Activated T-helper 17 cell treated with anti-CD3 and anti-CD28 coated beads, Interleukin-2, amount 50 U/mL, for 72 hours (primary cell): ENCODE results near the gene DEGS2. TPM values are rescaled to one million over a fixed set of nuclear protein-coding genes. Genes with fewer than 3 reads are reported as not detected.
A peak's percentile ranks its signal among the peaks of the same experiment; 100 is the strongest.

Experiments used
- ATAC-seq: fragments of 150-1000 bp; cut with Tn5 transposase; replicated peaks from 2 replicates; pipeline ENCODE4 v1.10.0; 2021; ENCODE audit warnings: mild to moderate bottlenecking, moderate library complexity
- H3K27ac Mint-ChIP-seq: one replicate; pipeline ENCODE4 v1.8.0; 2022; ENCODE audit warnings: mixed read lengths
- H3K27me3 Mint-ChIP-seq: one replicate; pipeline ENCODE4 v1.8.0; 2022; ENCODE audit warnings: mixed read lengths
- H3K36me3 Mint-ChIP-seq: one replicate; pipeline ENCODE4 v1.8.0; 2022; ENCODE audit warnings: low read depth, mild to moderate bottlenecking, mixed read lengths
- H3K4me1 Mint-ChIP-seq: one replicate; pipeline ENCODE4 v1.8.0; 2022; ENCODE audit warnings: mixed read lengths
- H3K4me3 Mint-ChIP-seq: one replicate; pipeline ENCODE4 v1.8.0; 2022; ENCODE audit warnings: mild to moderate bottlenecking, mixed read lengths
- H3K9me3 Mint-ChIP-seq: one replicate; pipeline ENCODE4 v1.8.0; 2022; ENCODE audit warnings: mixed read lengths
- total RNA-seq, 2 donors: library from RNA; stranded (reverse); gene quantifications; one replicate each; pipeline ENCODE4 v1.2.3, GENCODE V29; 2022

DEGS2 gene
- total RNA-seq, 2 donors from 2014 or later, result 0.30 to 8.3 TPM

DNA sequence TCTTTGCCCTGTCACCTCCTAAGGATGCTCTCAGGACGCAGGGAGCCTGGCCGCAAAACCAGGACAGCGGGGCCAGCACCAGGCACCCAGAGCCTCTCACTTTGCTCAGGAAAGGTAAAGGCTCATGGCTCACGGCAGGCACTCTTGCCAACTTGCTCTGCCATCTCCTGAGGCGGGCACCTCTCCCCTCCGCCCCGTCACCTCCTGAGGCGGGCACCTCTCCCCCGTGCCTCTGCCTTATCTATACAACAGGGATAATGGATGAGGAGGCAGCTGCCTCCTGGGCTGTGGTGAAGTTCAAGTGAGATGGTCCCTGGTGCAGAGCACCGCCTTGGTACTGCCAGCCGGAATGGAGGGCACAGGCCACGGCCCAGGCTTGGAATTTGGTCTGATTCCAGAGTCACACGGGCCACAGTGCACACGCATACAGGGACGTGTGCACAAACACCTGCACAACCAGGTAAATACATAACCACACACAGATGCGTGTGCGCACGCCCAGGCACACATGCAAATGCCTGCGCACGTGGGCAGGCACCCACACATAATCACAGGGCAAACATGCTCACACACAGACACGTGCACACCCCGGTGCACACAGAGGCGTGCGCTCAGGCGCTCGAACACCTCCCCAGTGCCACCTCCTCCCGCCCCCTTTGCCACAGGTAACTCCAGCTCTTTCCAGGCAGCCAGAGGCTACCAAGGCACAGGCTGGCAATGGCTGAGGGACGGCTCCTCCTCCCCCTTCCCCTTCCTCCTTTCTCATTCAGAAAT is 11.6 kb downstream of the DEGS2 start:
- Mint-ChIP-seq H3K4me1 (no peaks in the 10 kb centered on the region), H3K4me3 (peak overlapping the region; percentile 37), H3K36me3 (peaks cover 12% of the 10 kb centered on the region), H3K9me3 (no peaks in the 10 kb centered on the region), H3K27ac (peak overlapping the region; percentile 70), H3K27me3 (no peaks in the 10 kb centered on the region)
- no peak for ATAC-seq

DNA sequence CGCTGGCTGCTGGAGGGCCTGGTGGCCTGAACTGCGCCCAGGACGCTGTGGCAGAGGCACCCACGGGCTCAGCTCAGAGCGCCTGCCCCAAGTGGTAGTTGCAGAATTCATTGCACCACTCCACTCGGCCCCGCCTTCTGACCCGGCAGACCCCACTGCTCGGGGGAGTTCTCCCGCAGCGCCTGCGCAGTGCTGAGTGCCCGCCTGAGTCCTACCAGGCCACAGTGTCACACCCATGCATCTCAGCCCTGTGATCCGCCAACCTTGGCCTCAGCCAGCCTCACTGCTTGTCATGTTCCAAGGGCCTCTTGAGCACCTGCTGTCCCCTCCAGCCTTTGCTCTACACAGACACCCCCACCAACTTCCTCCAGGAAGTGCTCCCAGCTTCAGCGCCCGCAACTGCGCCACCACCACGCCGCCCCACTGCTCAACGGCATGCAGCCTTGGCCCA is 12.2 kb downstream of the DEGS2 start:
- Mint-ChIP-seq H3K27ac (no peak overlapping the region), H3K36me3 (peaks cover 19% of the 10 kb centered on the region), H3K4me3 (peak overlapping the region; percentile 37), H3K27me3 (no peaks in the 10 kb centered on the region), H3K9me3 (no peaks in the 10 kb centered on the region), H3K4me1 (no peaks in the 10 kb centered on the region)
- ATAC-seq, result peak; percentile 33

DNA sequence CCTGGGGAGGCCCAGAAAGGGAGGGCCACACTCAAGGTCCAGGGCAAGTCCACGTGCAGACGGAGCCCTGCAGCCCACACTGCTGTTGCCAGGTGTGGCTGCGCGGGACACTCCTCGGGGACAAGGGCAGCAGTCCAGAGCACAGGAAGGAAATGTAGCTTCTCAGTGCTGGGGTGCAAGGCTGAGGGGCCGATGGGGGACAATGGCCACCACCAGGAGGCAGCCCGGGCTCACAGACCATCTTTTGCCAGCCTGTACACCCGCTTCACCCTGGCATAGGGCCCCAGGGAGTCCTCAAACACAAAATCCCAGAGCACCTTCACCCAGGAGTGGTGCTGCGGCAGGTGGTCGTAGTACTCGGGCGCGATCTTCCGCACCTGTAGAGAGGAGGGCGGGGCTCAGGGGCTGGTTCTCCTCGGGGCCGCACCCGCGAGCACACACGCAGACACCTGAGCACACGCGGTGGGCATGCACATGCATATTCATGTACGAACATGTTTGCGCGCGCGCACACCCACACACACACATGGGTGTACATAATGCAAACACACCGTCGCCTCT is 12.8 kb downstream of the DEGS2 start:
- H3K4me1 Mint-ChIP-seq, result no peaks in the 10 kb centered on the region
- peak overlapping the region; percentile 43 for H3K27ac Mint-ChIP-seq
- ATAC-seq, result peak; percentile 15
- peak overlapping the region; percentile 37 for H3K4me3 Mint-ChIP-seq
- H3K27me3 Mint-ChIP-seq, result no peaks in the 10 kb centered on the region
- no peaks in the 10 kb centered on the region for H3K9me3 Mint-ChIP-seq
- peaks cover 24% of the 10 kb centered on the region for H3K36me3 Mint-ChIP-seq

DNA sequence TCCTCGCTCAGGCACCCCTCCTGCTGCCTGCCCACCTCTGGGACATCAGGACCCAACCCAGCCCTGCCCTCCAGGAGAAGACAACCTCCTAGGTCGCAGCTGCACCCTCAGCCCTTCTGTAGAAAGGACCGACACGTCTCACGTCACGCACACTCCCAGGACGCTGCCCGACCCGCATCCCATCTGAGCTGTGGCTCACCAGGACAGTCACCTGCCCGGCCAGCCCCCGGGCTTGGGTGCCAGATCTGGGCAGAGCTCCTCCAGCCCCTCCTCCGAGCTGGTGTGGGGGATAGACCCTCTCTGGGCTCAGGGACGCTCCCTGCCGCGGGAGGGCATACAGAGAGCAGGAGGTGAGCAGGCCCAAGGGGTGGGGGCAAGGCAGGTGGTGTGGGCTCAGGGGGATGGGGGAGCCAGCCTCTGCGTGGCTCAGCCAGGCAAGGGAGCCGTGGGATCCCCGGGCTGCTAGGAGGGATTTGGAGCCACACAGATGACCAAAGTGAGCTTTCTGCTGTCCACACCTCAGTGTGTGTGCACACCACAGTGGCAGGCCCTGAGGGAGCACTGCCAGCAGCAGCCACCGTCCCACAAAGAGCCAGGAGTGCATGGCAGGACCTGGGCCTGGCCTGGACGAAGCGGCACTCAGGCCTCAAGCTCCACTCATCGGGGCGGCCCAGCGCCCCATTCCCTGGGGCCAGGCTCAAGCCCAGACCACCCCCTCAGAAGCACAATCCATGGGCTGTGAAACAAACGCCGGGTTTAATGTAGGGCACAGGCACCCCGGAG is 13.6 kb downstream of the DEGS2 start:
- Mint-ChIP-seq H3K9me3 (no peaks in the 10 kb centered on the region), H3K36me3 (peaks cover 32% of the 10 kb centered on the region), H3K4me3 (peak overlapping the region; percentile 37), H3K27ac (peak overlapping the region; percentile 43), H3K27me3 (no peaks in the 10 kb centered on the region), H3K4me1 (no peaks in the 10 kb centered on the region)
- peak; percentile 4 for ATAC-seq

DNA sequence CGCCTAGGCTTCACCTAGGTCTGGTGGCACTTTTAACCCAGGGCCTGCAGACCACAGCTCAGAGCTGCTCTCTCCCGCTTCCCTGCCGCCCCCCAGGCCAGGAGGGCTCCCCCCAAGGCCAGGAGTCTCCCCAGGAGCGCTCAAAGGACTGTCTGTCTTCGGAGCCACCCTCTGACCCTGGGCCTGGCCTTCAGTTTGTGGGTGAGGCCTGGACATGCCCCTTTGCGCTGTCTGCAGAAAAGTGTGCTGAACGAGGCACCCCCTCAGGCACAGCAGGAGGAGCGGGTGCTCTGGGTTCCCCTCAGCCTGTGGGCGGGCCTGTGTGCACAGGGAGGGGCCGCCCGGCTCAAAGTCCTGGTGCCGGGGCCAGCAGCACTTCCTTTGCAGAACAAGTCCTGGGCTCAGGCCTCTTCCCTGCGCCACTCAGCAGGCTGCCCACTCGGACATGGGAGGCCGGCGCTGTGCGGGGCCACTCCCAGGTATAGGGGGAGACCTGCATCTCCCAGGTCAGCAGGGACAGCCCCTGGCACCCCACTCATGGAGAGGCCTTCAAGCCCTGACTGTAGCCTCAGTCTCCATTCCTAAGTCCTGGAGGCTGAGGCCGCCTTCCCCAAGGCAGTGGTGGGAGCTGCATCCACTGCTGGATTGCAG is 14.3 kb downstream of the DEGS2 start:
- Mint-ChIP-seq H3K27me3 (no peaks in the 10 kb centered on the region), H3K9me3 (no peaks in the 10 kb centered on the region), H3K36me3 (peaks cover 39% of the 10 kb centered on the region), H3K4me3 (no peak overlapping the region), H3K4me1 (no peaks in the 10 kb centered on the region), H3K27ac (no peak overlapping the region)
- no peak for ATAC-seq

DNA sequence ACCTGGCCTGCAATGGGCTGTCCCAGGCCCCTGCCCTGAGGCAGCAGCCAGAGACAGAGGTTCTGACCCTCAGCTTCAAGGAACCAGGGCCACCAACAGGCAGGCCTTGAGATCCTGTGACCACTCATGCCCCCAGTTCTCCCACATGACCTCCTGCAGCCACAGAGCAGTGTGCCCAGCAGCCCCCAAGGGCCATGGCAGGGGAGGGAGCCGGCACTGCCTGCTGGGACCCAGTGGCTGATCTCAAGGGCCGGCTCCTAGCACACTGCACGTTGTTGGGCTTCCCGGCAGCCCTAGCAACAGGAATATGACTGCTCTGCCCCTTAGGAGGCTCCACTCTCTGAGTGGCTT is 14.8 kb downstream of the DEGS2 start:
- Mint-ChIP-seq H3K4me1 (no peaks in the 10 kb centered on the region), H3K27me3 (no peaks in the 10 kb centered on the region), H3K36me3 (peaks cover 44% of the 10 kb centered on the region), H3K27ac (no peak overlapping the region), H3K9me3 (no peaks in the 10 kb centered on the region), H3K4me3 (no peak overlapping the region)
- no peak for ATAC-seq

DNA sequence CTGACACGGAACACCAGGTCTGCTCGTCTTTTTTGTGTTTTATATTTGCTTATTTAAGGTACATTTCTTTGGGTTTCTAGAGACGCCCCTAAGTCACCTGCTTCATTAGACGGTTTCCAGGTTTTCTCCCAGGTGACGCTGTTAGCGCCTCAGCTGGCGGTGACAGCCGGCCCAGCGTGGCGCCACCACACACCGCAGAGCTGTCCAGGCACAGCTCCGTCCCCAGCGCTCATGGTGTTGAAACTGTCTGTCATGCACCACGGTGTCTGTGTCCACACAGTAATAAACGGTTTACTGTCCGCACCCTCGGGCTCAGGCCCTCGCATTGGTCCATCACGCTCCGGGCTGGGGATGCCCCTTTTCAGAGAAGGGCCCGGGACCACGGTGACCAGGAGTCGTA is 15.5 kb downstream of the DEGS2 start:
- H3K9me3 Mint-ChIP-seq, result no peaks in the 10 kb centered on the region
- no peak for ATAC-seq
- H3K36me3 Mint-ChIP-seq, result peaks cover 51% of the 10 kb centered on the region
- no peak overlapping the region for H3K4me3 Mint-ChIP-seq
- no peaks in the 10 kb centered on the region for H3K27me3 Mint-ChIP-seq
- H3K4me1 Mint-ChIP-seq, result no peaks in the 10 kb centered on the region
- H3K27ac Mint-ChIP-seq, result no peak overlapping the region

DNA sequence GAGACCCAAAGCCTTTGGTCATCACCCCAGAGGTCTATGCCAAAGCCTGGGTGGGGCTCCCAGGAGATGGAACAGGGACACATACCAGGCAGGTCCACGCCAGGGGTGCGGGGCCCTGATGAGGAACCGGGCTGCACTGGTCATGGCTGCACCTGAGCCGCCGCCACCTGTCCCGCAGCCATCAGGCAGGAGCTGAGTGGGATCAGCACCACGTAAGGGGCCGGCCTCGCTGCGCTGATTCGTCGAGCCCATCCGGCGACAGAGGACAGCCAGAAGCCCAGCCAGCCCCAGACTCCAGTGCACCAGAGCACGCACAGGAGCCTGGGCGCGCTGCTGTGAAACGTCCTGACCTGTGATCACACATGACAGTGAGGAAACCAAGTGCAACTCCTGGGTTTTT is 15.9 kb downstream of the DEGS2 start:
- H3K4me3 Mint-ChIP-seq, result no peak overlapping the region
- no peaks in the 10 kb centered on the region for H3K27me3 Mint-ChIP-seq
- no peaks in the 10 kb centered on the region for H3K4me1 Mint-ChIP-seq
- no peaks in the 10 kb centered on the region for H3K9me3 Mint-ChIP-seq
- peak overlapping the region; percentile 48 for H3K27ac Mint-ChIP-seq
- H3K36me3 Mint-ChIP-seq, result peaks cover 55% of the 10 kb centered on the region
- ATAC-seq, result no peak

DNA sequence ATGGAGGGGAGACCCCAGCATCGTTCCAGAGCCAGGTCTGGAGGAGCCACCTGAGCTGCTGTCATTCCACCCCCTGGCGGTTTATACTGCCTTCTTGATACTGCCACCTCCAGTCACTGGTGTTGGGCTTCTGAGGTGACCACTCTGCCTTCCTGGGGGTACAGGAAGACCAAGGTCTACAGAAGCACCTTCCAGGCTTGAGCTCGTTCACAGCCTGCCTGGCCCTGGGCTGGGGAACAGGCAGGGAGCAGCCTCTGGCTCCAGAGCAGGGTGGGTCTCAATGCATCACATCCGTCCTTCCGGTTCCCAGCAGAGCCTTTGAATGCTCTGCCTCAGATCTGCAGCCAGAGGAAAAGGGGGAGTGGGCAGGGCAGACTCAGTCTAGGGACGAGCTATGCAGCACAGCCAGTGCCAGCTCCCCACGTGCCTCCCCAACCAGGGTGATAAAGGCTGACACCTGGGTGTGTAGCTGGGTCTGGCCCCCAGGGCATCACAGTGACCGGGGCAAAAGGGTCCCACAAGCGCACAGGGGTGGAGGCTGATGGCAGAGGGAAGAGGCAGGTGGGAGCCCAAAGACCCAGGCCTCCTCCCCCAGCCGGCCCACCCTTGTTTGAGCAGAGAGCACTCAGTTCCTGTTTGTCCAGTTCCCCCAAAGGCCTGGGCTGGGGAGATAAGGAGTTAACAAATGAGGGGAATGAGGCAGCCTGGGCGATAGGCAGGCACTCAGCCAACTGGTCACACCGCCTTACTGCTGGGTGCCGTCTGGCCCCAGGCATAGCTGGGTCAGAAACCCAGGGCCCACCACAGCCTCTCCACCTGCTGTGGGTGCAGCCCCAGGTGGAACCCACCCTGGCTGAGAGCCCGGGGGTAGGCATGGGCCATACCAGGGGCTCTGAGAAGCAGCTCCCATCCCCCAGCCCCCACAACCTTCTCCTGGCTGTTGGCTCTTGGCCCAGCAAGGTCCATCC is 17.1 kb downstream of the DEGS2 start:
- ATAC-seq, result no peak
- Mint-ChIP-seq H3K4me3 (no peak overlapping the region), H3K36me3 (peaks cover 67% of the 10 kb centered on the region), H3K9me3 (no peaks in the 10 kb centered on the region), H3K27ac (peak overlapping the region; percentile 48), H3K27me3 (no peaks in the 10 kb centered on the region), H3K4me1 (no peaks in the 10 kb centered on the region)

DNA sequence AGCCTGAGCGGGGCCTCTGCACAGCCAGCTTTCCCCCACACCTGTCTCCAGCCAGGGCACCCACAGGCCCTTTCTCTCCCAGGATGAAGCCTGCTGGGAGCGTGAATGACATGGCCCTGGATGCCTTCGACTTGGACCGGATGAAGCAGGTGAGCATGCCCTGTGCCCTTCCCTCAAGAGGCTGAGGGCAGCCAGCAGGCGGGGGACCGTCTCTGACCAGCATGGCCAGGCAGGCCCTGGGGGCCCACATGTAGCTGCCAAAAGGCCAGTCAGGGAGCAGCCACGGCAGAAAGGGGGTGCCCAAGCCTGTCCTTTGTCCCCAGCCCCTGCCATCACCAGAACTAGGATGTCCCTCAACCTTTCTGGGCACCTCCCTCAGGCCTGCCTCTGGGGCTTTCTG is 18.3 kb downstream of the DEGS2 start:
- peak overlapping the region; percentile 25 for H3K27ac Mint-ChIP-seq
- H3K27me3 Mint-ChIP-seq, result no peaks in the 10 kb centered on the region
- no peaks in the 10 kb centered on the region for H3K4me1 Mint-ChIP-seq
- no peak overlapping the region for H3K4me3 Mint-ChIP-seq
- no peaks in the 10 kb centered on the region for H3K9me3 Mint-ChIP-seq
- ATAC-seq, result no peak
- H3K36me3 Mint-ChIP-seq, result peaks cover 80% of the 10 kb centered on the region

DNA sequence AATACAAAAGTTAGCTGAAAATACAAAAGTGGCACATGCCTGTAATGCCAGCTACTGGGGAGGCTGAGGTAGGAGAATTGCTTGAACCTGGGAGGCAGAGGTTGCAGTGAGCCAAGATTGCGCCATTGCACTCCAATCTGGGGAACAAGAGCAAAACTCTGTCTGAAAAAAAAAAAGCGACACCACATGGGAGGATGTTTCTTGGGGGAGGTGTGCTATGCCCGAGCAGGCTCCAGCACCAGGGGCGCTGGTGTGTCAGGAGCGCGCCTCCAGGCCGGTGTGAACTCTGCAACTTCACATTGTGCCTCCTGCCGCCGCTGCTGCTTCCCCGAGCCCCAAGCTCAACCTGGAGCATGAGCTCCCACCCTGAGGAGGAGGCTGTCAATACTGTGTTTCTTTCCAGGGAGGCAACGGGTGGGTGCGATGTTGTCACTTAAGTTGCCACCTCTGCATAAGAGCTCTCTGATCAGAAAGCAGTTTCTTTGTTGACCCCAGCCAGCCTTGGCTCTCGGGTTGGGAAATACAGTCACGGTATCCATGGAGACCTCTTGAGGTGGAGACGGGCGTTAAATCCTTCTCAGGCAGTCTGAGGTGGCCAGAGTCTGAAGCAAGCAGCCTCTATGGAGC is 18.9 kb downstream of the DEGS2 start:
- H3K9me3 Mint-ChIP-seq, result no peaks in the 10 kb centered on the region
- peak overlapping the region; percentile 25 for H3K27ac Mint-ChIP-seq
- no peaks in the 10 kb centered on the region for H3K4me1 Mint-ChIP-seq
- ATAC-seq, result no peak
- H3K4me3 Mint-ChIP-seq, result no peak overlapping the region
- H3K36me3 Mint-ChIP-seq, result peaks cover 85% of the 10 kb centered on the region
- H3K27me3 Mint-ChIP-seq, result no peaks in the 10 kb centered on the region

DNA sequence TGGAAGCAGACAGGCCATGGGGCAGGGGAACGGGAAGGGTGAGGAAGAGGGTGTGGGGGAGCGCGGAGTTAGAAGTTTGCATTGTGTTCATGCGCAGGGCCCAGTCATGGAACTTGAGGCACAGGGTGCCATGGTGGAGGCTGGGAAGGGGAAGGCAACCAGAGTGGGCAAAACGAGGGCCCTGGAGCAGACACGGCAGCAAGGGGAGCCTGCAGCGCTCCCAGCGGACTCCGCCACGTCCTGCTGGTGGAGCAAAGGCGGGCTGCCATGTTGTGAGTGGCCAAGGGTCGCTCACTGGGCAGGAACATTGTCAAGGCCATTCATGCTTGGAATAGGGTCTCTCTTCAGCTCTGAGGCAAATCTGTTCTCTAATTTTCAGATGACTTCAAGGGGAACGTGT is 20.5 kb downstream of the DEGS2 start:
- Mint-ChIP-seq H3K4me1 (no peaks in the 10 kb centered on the region), H3K9me3 (no peaks in the 10 kb centered on the region), H3K27me3 (no peaks in the 10 kb centered on the region), H3K27ac (peak overlapping the region; percentile 83), H3K4me3 (no peak overlapping the region), H3K36me3 (peaks cover 99% of the 10 kb centered on the region)
- ATAC-seq, result no peak

DNA sequence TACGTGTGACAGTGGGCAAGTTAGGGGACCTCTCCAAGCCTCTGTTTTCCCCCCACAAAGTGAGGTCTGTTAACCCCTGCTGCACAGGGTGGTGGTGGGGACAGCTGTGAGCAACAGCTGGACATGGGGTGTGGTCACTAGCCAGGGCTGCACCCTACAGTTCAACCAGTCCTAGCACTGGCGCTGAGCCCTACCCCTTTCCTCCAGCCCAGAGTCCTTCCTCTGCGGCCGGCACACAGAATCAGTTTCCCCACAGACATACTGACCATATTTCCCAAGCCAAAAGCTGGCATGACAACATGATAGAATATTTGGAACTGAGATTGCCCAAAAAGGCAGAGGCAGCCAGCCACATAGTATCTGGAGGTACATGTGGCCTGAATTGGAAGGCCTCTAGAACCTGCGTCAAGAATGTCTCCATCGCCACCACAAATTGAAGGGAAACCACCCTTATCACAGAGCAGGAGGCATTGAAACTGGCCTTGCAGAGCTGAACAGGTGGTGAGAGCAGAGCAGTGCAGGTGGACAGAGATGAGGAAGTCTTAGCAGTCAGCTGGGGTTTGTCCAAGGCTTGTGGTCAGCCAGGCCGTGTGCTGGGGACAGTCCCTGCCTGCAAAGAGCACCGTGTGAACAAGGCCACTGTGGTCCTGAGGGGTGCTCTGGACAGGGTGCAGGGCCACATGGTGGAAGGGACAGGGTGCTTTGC is 21.2 kb downstream of the DEGS2 start:
- Mint-ChIP-seq H3K4me3 (no peak overlapping the region), H3K27ac (peak overlapping the region; percentile 83), H3K27me3 (no peaks in the 10 kb centered on the region), H3K36me3 (peaks cover 100% of the 10 kb centered on the region), H3K4me1 (no peaks in the 10 kb centered on the region), H3K9me3 (no peaks in the 10 kb centered on the region)
- ATAC-seq, result no peak
